ENCODE results near the gene VIPR2.
"Not testable (repeated sequence)": the region's sequence is repeated elsewhere in the genome, so short reads cannot be mapped to it uniquely, and the experiment has no call there.

Gene VIPR2

DNA sequence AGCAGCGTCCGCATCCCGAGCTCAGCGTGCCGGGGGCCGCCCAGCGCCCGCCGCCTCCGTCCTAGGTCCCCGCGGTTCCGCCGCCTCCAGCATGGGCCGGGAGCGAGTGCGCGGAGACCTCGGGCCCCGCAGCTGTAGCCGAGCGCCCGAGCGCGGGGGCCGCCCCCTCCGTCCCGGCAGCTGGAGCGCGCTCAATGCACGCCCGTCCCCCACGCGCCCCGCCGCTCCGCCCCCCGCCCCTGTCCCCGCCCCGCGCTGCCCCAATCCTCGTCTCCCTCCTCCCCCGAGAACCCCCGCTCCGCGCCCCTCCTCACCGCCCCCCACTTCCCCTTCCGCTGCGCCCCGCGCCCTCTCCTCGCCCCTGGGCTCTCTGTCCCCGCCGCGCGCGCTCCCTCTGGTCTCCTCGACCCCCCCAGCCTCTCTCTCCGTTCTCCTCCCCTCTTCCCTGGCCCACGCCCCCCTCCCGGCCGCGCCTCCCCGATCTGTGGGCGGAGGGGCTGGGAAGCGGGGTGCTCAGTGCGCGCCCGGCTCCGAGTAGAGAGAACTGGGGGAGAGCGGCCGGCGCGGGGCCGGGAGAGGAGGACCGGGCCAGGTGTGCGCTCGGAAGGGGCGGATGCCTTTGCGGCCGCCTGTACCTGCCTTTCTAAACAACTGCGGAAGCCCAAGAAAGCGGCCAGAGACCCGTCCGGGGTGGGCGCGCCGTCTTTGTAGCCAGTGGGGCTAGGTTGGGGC, at the start of gene VIPR2:
TSS of gene VIPR2 (minus strand) at position 110 of the 732 bp plus-strand sequence. CDS start at position 14, 96 bp downstream.
- DNase-seq = no peak

GRCh38 chr7:159193543-159194090, 49.0 kb upstream of the VIPR2 start:
- no peak for DNase-seq

GRCh38 chr7:159192725-159193453, 48.2 kb upstream of the VIPR2 start:
- no peak for DNase-seq

DNA sequence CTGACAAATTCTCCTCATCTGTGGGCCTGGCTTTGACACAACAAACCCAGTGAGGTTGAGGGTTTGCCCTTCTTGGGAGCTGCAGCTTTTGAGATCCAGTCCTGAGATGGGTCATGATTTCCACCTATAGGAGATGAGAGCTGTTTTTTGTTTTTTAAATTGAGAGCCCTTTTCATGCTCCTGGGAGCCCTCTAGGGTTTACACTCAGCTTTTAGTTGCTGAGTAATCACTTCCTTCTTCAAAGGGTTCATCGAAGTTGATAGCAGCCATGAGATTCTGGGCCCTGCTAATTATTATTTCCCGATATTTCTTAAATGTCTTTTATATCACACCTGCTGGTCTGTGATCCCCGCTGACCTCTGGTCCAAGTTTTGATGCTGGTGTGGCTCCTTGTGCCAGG, 47.3 kb upstream of the VIPR2 start:
- DNase-seq = no peak

DNA sequence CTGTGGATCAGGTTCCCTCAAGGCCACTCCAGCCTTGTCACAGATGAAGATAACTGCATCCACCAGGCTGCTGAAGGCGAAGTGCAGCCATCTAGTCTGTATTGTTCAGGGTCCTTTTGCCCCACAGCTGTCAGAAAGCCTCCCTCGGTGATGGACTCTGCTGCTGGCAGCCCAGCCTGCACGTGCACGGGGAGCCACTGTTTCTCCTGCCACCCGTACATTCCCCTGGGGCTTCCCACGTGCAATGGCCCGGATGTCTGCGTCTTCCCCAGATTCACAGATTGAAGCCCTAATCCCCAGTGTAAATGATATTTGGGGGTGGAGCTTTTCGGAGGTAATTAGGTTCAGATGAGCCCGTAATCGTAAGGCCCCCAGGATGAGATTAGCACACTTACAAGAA, 46.6 kb upstream of the VIPR2 start:
- no peak for DNase-seq

- DNase-seq = no peak
These were observed 43.3 kb upstream of the VIPR2 start for GRCh38 chr7:159188011-159188410.

DNA sequence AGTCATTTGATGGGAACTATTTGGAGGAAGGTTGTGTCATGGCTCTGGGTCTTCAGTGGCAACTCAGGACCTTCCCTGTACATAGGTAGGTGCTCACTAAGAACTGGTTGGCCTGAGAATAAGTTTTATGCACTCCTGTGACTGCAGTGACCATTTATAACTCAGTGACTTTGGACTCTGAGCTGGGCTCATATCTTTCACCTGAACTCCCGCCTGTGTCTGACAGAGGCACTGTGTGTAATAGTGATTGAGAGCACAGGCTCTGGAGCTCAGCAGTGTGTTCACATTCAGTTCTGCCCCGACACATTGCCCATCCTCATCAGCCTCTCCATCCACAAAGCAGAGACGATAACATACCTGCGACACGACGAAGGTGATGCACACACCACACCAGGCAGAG, 34.6 kb upstream of the VIPR2 start:
- DNase-seq = no peak

- no peak for DNase-seq
These were observed 32.8 kb upstream of the VIPR2 start for GRCh38 chr7:159177284-159177953.

DNA sequence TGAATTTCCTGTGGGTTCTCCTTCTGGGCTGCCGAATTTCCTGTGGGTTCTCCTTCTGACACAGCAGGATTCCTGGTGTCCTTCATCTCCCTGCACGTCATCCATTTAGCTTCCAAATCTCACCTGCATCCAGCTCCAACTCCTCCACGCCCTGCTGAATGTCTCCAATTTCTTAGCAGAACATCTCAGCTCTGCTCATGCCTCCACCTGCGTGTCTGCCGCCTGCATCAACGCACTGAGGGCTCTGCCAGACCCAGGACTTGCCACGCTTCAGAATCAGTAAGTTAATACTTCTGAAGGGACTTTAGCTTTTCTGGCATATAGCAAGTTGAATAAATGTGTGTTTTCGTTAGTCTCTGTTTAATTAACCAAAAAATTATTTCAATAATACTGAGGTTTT, 31.1 kb upstream of the VIPR2 start:
- DNase-seq = no peak

GRCh38 chr7:159175100-159175499, 30.4 kb upstream of the VIPR2 start:
- not testable (repeated sequence) for DNase-seq

GRCh38 chr7:159172400-159172799, 27.7 kb upstream of the VIPR2 start:
- DNase-seq = no peak

- DNase-seq = no peak
These were observed 24.7 kb upstream of the VIPR2 start for GRCh38 chr7:159169391-159169790.

- DNase-seq = no peak
These were observed 22.5 kb upstream of the VIPR2 start for GRCh38 chr7:159167139-159167538.

GRCh38 chr7:159166530-159166929, 21.9 kb upstream of the VIPR2 start:
- no peak for DNase-seq

- DNase-seq = no peak
These were observed 20.7 kb upstream of the VIPR2 start for GRCh38 chr7:159165352-159165751.

GRCh38 chr7:159163703-159164301, 19.1 kb upstream of the VIPR2 start:
- not testable (repeated sequence) for DNase-seq

GRCh38 chr7:159162050-159162626, 17.5 kb upstream of the VIPR2 start:
- not testable (repeated sequence) for DNase-seq

- DNase-seq = no peak
These were observed 15.8 kb upstream of the VIPR2 start for GRCh38 chr7:159160450-159160849.

GRCh38 chr7:159159731-159160130, 15.1 kb upstream of the VIPR2 start:
- no peak for DNase-seq

- no peak for DNase-seq
These were observed 14.3 kb upstream of the VIPR2 start for GRCh38 chr7:159158888-159159405.

DNA sequence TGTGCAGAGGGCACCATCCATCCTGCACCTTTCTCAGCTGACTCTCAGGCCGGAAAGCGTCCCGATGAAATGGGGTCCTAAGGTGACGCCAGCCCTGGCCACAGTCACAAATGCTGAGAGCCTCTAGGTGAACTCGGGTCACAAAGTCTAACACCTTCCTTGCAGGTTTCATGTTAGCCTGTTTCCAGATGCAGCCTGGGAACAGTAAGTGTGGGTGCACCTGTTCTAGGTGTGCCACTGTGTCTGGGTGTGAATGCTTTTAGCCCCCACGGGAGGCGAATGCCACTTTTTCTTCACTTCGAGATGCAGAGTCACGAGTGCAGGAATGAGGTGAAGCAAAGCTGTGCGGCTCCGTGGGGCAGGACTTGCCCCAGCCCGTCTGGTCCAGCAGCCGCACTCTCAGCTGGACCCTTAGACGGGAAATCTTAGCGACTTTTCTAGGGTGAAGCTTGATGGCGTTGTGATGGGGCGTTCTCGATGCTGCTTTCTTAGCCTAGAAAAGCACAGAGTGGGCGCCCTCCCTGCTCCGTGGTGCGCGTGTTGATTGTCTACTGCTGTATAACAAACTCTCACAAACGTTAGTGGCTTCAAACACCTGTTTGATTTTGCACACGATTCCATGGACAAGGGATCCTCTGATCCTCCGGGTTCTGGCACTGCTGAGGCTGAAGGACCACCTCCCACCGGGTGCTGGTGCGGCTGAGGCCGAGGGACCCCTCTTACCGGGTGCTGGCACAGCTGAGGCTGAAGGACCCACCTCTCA, 13.6 kb upstream of the VIPR2 start:
- DNase-seq = no peak

- no peak for DNase-seq
These were observed 13.0 kb upstream of the VIPR2 start for GRCh38 chr7:159157714-159158113.
